Activated T-cell treated with anti-CD3 and anti-CD28 coated beads for 48 hours (primary cell): ENCODE results near the gene MARVELD3.
"Not testable (repeated sequence)": the region's sequence is repeated elsewhere in the genome, so short reads cannot be mapped to it uniquely, and the experiment has no call there.

Source experiments
- DNase-seq: peaks from one replicate; pipeline ENCODE4 v3.0.0-alpha.2; 2020; ENCODE audit warnings: low read depth

Gene MARVELD3

DNA sequence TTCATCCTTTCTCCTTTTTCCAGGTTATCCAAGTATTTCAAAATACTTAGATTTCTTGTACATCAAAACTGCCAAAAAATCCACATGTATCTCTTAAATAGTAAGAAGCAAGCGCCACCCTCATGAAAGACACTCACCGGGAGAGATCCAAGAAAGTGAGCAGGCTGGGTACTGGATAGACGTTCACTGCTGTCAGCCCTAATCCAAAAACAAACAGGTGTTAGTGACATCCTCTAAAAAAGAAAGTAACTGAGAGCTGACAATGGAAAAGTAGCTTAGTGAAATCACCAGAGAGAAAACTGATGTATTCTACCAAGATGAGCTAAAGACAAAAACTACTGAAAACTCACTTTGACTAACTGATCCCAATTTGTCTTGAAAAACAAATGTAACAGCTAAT lies 46.1 kb downstream of the MARVELD3 start:
- no peak for DNase-seq

DNA sequence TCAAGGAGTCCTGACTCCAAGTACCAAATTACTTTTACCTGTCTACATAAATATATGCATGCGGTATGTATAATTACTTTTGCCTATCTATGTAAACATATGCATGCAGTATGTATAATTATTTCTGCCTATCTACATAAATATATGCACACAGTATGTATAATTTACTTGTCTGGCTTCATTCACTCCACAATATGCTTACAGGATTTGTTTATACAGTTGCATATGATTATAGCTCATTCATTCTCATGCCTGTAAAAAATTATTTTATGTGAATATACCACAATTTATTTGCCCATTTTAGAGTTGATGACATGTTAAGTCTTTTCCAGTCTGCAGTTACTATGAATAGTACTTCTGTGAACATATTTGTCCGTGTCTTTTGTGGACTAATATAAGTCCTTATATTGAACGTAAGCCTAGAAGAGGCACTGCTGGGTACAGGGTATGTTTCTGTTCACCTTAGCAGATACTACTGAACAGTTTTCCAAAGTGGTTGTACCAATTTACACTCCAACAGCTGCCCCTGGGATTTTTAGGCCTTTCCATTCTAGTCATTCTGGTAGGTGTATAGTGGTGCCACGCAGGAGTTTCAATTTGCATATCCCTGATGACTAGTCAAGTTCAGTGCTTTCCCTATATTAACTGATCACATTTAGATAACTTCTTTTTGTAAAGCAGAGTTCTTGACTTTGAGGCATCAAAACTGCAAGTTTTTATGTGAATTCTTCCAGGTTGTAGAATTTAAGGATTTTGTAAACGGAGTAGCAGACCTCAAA lies 47.0 kb downstream of the MARVELD3 start:
- no peak for DNase-seq

DNA sequence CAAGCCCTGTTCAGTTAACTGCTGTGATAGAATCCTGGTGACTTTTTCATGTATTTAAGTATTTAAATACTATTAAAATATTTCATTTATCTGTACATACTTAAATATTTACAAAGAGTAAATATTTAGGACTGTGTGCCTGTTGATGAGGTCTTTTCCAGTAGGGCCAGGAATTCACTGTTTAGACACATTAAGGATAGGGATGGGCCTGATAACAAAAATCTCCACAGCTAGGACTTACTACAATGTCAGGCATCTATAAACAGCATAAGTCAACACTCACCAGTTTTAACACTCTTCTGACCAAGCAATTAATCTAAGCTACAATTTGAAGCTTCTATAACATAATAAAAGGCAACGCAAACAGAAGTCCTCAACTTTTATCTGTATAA lies 47.6 kb downstream of the MARVELD3 start:
- no peak for DNase-seq

DNA sequence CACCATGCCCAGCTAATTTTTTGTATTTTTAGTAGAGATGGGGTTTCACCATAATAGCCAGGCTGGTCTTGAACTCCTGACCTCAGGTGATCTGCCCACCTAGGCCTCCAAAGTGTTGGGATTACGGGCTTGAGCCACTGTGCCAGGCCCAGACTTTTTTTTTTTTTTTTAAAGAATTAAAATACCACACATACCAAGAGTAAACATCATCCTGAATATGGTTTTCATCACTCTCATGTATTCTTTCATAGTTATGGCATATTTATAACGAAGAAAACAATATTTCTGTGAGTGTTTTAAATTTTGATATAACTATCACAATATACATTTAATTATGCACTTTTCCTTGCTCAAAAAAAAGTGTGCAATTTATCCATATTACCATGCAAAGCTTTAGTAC lies 48.2 kb downstream of the MARVELD3 start:
- DNase-seq = no peak

DNA sequence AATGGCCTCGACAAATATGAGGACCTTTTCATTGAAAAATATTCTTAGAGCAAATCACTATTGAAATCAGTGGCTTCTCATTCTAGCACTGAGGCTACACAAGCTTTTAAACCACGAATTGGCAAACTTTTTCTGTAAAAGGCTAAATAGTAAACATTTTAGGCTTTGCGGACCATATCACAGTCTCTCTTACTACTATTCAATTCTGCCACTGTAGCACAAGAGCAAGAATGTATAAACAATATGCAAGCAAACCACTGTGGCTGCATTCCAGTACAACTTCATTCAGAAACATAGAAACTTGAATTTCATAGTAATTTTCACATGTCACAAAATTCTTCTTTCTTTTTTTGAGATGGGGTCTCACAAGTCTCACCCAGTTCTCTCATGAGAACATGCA lies 49.4 kb downstream of the MARVELD3 start:
- no peak for DNase-seq

DNA sequence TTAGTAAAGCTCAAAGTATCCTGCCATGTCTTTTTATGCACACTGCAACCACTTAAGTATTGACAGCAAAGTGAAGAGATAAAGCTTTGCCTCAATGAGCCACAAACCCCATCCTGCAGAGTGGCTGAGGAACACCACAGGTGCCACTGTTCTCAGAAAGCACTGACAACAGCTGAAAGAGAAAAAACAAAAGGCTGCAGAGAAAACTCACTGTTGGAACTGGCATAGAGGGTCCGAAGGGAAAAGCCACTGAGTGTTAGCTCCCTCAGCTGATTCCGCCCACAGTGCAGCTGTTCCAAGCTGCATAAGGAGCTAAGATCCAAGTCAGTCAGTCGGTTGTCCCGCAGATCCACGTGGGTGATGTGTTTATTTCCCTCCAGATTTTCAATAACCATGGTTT lies 50.3 kb downstream of the MARVELD3 start:
- DNase-seq = no peak

DNA sequence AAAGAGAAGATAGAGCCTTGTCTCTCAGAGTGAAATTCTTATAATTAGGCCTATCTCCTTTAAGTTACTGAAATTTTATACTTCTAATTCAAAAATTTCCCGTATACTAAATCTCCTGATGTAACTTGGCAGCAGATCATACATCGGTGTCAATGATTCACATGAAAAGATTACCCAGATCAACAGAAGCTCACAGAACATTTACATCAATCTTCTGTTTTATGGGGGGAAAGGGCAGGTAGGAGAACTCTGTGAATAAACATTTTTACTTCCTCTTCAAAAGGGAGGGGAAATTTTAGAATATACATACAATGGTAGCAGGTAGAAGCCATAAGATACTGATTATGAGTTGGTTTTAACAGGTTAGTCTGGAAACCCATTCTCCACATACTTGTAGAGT lies 55.4 kb downstream of the MARVELD3 start:
- no peak for DNase-seq

DNA sequence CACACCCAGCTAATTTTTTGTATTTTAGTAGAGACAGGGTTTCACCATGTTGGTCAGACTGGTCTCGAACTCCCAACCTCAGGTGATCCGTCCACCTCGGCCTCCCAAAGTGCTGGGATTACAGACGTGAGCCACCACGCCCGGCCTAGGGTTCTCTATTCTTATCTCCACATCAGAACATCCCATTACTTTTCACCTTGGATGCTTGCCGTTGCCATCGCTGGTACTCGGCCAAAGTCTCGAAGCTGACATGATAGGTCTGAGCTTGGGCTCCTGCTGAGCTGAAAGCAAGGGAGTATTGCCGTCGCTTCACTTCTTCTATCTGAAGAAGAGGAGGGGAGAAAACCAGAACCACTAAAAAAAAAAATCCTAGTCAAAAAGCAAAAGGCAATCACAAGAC lies 58.3 kb downstream of the MARVELD3 start:
- DNase-seq = not testable (repeated sequence)
